A549 (cell line): ENCODE measurements around the gene SELENOW. TPM values are rescaled to one million over a fixed set of nuclear protein-coding genes. Genes with fewer than 3 reads are reported as not detected.

Experiments used
- ATAC-seq, 2 experiments: fragments of 200-7000 bp in 1 of 2; fragments of >200 bp in 1 of 2; cut with Nextera tagmentation in 1 of 2; cut with Tn5 transposase in 1 of 2; 3 replicates each; pipeline versions ENCODE4 v1.8.0 to v1.9.1; 2018 to 2020; ENCODE audit warnings: mild to moderate bottlenecking in 1 of 2, moderate library complexity in 1 of 2
- CTCF ChIA-PET: fragments of 300-600 bp; sonication (Branson Sonifier 250); formaldehyde crosslinking; extraction: SDS; loops from one replicate; lab custom pipeline; 2021; ENCODE audit warnings: antibody characterized with exemption, inconsistent platforms; lab: Yijun Ruan, JAX
- POLR2A ChIA-PET: fragments of 350-600 bp; formaldehyde crosslinking; extraction: SDS; loops from one replicate; lab custom pipeline; 2021; ENCODE audit warnings: antibody characterized with exemption, inconsistent platforms; lab: Yijun Ruan, JAX
- DNase-seq, 2 experiments: peaks; one replicate each; pipeline versions ENCODE4 v3.0.0 to v3.0.0-alpha.2; 2011 to 2016; ENCODE audit warnings: low read depth in 1 of 2, low spot score in 1 of 2
- FAIRE-seq: peaks from 2 replicates; lab custom pipeline; 2011; peaks lifted over from hg19 to GRCh38; lab: Jason Lieb, UNC
- H3K27ac ChIP-seq, 2 experiments: fragments of >200 bp; sonication (Bioruptor Twin); formaldehyde crosslinking; 3 replicates each; pipeline ENCODE4 v1.5.1; 2016 to 2017
- H3K4me1 ChIP-seq: fragments of >200 bp; sonication (Bioruptor Twin); formaldehyde crosslinking; 3 replicates; pipeline ENCODE4 v1.6.1; 2016
- H3K4me2 ChIP-seq: fragments of >200 bp; sonication (Bioruptor Twin); formaldehyde crosslinking; 3 replicates; pipeline ENCODE4 v1.6.1; 2016
- H3K4me3 ChIP-seq: fragments of >200 bp; sonication (Bioruptor Twin); formaldehyde crosslinking; 3 replicates; pipeline ENCODE4 v1.5.1; 2016
- H3K9me3 ChIP-seq: fragments of >200 bp; sonication (Bioruptor Twin); formaldehyde crosslinking; 3 replicates; pipeline ENCODE4 v1.6.1; 2016
- CHD2 ChIP-seq: fragments of 150-350 bp; IDR thresholded peaks from 2 replicates; pipeline ENCODE4 v1.6.1; 2014; ENCODE audit warnings: low read length; ENCODE audit not compliant: partially characterized antibody
- CHD4 ChIP-seq: fragments of 200-600 bp; sonication (generic); IDR thresholded peaks from 2 replicates; pipeline ENCODE4 v1.6.1; 2016; ENCODE audit warnings: antibody characterized with exemption, mild to moderate bottlenecking, borderline replicate concordance
- EHMT2 ChIP-seq: fragments of 200-600 bp; sonication (generic); IDR thresholded peaks from 2 replicates; pipeline ENCODE4 v1.6.1; 2016; ENCODE audit warnings: antibody characterized with exemption, low read depth, mild to moderate bottlenecking, moderate library complexity
- ESRRA ChIP-seq: fragments of 150-350 bp; IDR thresholded peaks from 2 replicates; pipeline ENCODE4 v1.6.1; 2014; ENCODE audit warnings: mild to moderate bottlenecking, low read length, borderline replicate concordance
- FOSB ChIP-seq: fragments of 250-450 bp; sonication (Bioruptor Pico); IDR thresholded peaks from 2 replicates; pipeline ENCODE4 v1.5.0; 2020; ENCODE audit warnings: mild to moderate bottlenecking, moderate library complexity
- HEYL ChIP-seq: fragments of 250-450 bp; sonication (Bioruptor Pico); IDR thresholded peaks from 2 replicates; pipeline ENCODE4 v1.8.0; 2021; ENCODE audit warnings: mild to moderate bottlenecking, moderate library complexity
- HMGXB4 ChIP-seq: fragments of 250-450 bp; sonication (Bioruptor Pico); IDR thresholded peaks from 2 replicates; pipeline ENCODE4 v1.5.0; 2021; ENCODE audit warnings: mild to moderate bottlenecking, moderate library complexity, borderline replicate concordance
- KDM5A ChIP-seq: fragments of 200-600 bp; sonication (generic); IDR thresholded peaks from 2 replicates; pipeline ENCODE4 v1.6.1; 2016; ENCODE audit warnings: antibody characterized with exemption, mild to moderate bottlenecking
- MAFK ChIP-seq: fragments of 450-650 bp; IDR thresholded peaks from 2 replicates; pipeline ENCODE4 v1.6.1; 2014; ENCODE audit not compliant: partially characterized antibody
- MAZ ChIP-seq: fragments of 150-350 bp; IDR thresholded peaks from 2 replicates; pipeline ENCODE4 v1.6.1; 2014; ENCODE audit warnings: antibody characterized with exemption, low read depth, low read length, borderline replicate concordance
- PBX3 ChIP-seq: IDR thresholded peaks from 2 replicates; pipeline ENCODE4 v1.6.1; 2012
- POLR2A ChIP-seq: IDR thresholded peaks from 2 replicates; pipeline ENCODE4 v1.6.1; 2012; ENCODE audit warnings: mild to moderate bottlenecking, low read length
- RAD21 ChIP-seq, 2 experiments: fragments of >200 bp in 1 of 2; sonication (Bioruptor Twin) in 1 of 2; formaldehyde crosslinking in 1 of 2; IDR thresholded peaks in 1 of 2; conservative IDR thresholded peaks in 1 of 2; 2 replicates in 1 of 2; 3 replicates in 1 of 2; pipeline ENCODE4 v1.6.1; 2012 to 2018; ENCODE audit warnings: inconsistent platforms in 1 of 2
- RARB ChIP-seq: fragments of 250-450 bp; sonication (Bioruptor Pico); IDR thresholded peaks from 2 replicates; pipeline ENCODE4 v1.8.0; 2021; ENCODE audit warnings: mild to moderate bottlenecking, moderate library complexity
- RCOR1 ChIP-seq: fragments of 150-350 bp; IDR thresholded peaks from 2 replicates; pipeline ENCODE4 v1.6.1; 2014; ENCODE audit warnings: antibody characterized with exemption, low read length, low read depth
- RFX5 ChIP-seq: fragments of 450-650 bp; IDR thresholded peaks from 2 replicates; pipeline ENCODE4 v1.7.1; 2014; ENCODE audit warnings: antibody characterized with exemption, mild to moderate bottlenecking, moderate library complexity
- RNF2 ChIP-seq: fragments of 200-600 bp; sonication (generic); IDR thresholded peaks from 2 replicates; pipeline ENCODE4 v1.6.1; 2016; ENCODE audit warnings: low read depth, mild to moderate bottlenecking, antibody characterized with exemption, moderate library complexity, borderline replicate concordance
- SREBF2 ChIP-seq: fragments of 450-650 bp; IDR thresholded peaks from 2 replicates; pipeline ENCODE4 v1.6.1; 2014; ENCODE audit warnings: mild to moderate bottlenecking, moderate library complexity
- TP53 ChIP-seq: fragments of 250-450 bp; sonication (Bioruptor Pico); IDR thresholded peaks from 2 replicates; pipeline ENCODE4 v1.5.0; 2021; ENCODE audit warnings: mild to moderate bottlenecking, moderate library complexity
- ZC3H11A ChIP-seq: fragments of 450-650 bp; IDR thresholded peaks from 2 replicates; pipeline ENCODE4 v1.6.1; 2014; ENCODE audit warnings: antibody characterized with exemption, mild to moderate bottlenecking
- WGBS: methylation state at CpG from one replicate; pipeline ENCODE4 v1.1.6; 2017; ENCODE audit errors: missing lambda C conversion rate; 5-methylcytosine and 5-hydroxymethylcytosine counted together
- polyA plus RNA-seq, 4 experiments: library from polyadenylated mRNA; depleted of rRNA in 3 of 4; stranded (reverse); fragments of >200 nt; fragmentation: RNase III in 1 of 4; extraction: RNeasy Plus Mini Kit Qiagen cat#74134 plus additional on column Dnase treatment in 1 of 4; gene quantifications; 2 replicates in 3 of 4; 3 replicates in 1 of 4; pipeline ENCODE4 v1.2.3, GENCODE V29; 2011 to 2017
- TF ChIP-seq, protein P1 (sequence below): IDR thresholded peaks from 2 replicates; pipeline ENCODE4 v1.6.1; 2012
- TF ChIP-seq, protein P2 (sequence below): fragments of >200 bp; sonication (Bioruptor Twin); formaldehyde crosslinking; IDR thresholded peaks from 3 replicates; pipeline ENCODE4 v1.5.1; 2016

SELENOW gene
- polyA plus RNA-seq, 2 of the 4 experiments (the other 2 are of a cell fraction), result 114 to 155 TPM

- FAIRE-seq (no peak), DNase-seq (no peak), ATAC-seq (0 out of 6 replicates have a peak, but pooled peaks of 1 of the 2 experiments have one; percentile 3)
- Histone ChIP-seq H3K4me2 (no peak overlapping the region), H3K27ac (no peak overlapping the region), H3K4me1 (peaks cover 10% of the 10 kb centered on the region), H3K9me3 (no peaks in the 10 kb centered on the region), H3K4me3 (no peak overlapping the region)
- TF ChIP-seq, protein P1, sequence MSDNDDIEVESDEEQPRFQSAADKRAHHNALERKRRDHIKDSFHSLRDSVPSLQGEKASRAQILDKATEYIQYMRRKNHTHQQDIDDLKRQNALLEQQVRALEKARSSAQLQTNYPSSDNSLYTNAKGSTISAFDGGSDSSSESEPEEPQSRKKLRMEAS, result no peak
- no peak for TF ChIP-seq ESRRA
- TF ChIP-seq RFX5, result no peak
- TF ChIP-seq MAFK, result no peak
- no peak for TF ChIP-seq SREBF2
- TF ChIP-seq EHMT2, result no peak
- 91% methylated on average over 16 of the region's 18 CpGs for WGBS
- ChIA-PET POLR2A (interaction anchor here (0.9 to 1.3 kb wide), 2 partner anchors 7 to 9 kb away, joined by 3 read pairs; no protein-coding TSS in a partner anchor), CTCF (interaction anchor here (1.2 to 42.0 kb wide), 6 partner anchors 7 to 323 kb away, joined by 3 to 1389 read pairs (median 6); partner anchors contain the start of gene EHD2)
Observed at GRCh38 chr19:47750752-47751151, 27.8 kb upstream of the SELENOW start.

DNA sequence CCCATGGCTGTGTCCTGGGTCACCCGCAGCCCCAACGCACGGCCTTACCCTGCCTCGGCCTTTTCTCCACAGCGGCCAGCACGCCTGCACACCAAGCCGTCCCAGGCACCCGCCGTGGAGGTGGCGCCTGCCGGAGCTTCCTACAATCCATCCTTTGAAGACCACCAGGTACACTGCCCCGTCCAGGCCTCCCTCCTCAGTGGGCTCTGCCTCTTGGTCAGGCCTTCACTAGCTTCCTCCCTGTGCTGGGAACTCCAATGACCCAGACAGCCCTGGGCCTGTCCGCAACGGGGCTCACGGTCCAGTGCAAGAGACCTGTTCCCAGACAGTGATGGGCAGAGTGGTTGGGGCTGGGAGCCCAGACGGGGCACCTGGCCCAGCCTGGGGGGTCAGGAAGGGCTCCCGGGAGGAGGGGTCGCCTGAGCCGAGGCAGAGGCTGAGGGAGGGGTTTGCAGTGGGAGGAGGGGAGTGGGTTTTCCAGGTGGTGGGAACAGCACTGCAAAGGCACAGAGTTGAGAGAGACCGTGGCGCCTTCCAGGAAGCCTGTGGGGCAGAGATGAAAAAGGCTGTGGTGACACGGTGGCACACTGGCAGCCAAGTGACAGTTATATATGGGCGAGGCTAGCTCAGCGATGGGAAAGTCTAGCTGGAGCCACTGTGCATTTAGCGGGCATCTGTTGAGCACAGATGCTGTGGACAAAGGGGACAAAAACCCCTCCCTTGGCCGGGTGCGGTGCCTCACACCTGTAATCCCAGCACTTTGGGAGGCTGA lies 25.9 kb upstream of the SELENOW start:
- ATAC-seq, result no peak
- no peaks in the 10 kb centered on the region; the same call in 2 of the 3 replicates for H3K4me1 ChIP-seq
- no peak for DNase-seq
- no peak for FAIRE-seq
- ChIA-PET CTCF (interaction anchor here (0.6 to 42.0 kb wide), 11 partner anchors 8 to 618 kb away, joined by 3 to 1389 read pairs (median 5); partner anchors contain the start of gene EHD2), POLR2A (interaction anchor here (1.4 kb wide), 1 partner anchor 11 kb away, joined by 3 read pairs; no protein-coding TSS in a partner anchor)
- no peak overlapping the region for H3K27ac ChIP-seq
- H3K9me3 ChIP-seq, result no peaks in the 10 kb centered on the region
- no peak overlapping the region for H3K4me3 ChIP-seq
- no peak overlapping the region for H3K4me2 ChIP-seq
- TF ChIP-seq KDM5A (no peak), ESRRA (no peak), ZC3H11A (no peak), CHD4 (no peak), RAD21 (conservative IDR thresholded peaks at IDR 0.05 in 1 of 2, IDR thresholded peaks at IDR 0.05 in 1 of 2) (no peak), TP53 (CRISPR knock-in tag) (no peak), HMGXB4 (CRISPR knock-in tag) (no peak), RNF2 (no peak)
- 95% methylated on average over 27 of the region's 27 CpGs for WGBS

- 94% methylated on average over 34 of the region's 37 CpGs for WGBS
- no peak for TF ChIP-seq POLR2A
- TF ChIP-seq KDM5A, result no peak
- no peak for TF ChIP-seq CHD4
- no peak for TF ChIP-seq FOSB (CRISPR knock-in tag)
- no peak for TF ChIP-seq CHD2
- no peak for TF ChIP-seq RAD21 (conservative IDR thresholded peaks at IDR 0.05 in 1 of 2, IDR thresholded peaks at IDR 0.05 in 1 of 2)
- no peak for TF ChIP-seq RARB
- TF ChIP-seq, protein P2, sequence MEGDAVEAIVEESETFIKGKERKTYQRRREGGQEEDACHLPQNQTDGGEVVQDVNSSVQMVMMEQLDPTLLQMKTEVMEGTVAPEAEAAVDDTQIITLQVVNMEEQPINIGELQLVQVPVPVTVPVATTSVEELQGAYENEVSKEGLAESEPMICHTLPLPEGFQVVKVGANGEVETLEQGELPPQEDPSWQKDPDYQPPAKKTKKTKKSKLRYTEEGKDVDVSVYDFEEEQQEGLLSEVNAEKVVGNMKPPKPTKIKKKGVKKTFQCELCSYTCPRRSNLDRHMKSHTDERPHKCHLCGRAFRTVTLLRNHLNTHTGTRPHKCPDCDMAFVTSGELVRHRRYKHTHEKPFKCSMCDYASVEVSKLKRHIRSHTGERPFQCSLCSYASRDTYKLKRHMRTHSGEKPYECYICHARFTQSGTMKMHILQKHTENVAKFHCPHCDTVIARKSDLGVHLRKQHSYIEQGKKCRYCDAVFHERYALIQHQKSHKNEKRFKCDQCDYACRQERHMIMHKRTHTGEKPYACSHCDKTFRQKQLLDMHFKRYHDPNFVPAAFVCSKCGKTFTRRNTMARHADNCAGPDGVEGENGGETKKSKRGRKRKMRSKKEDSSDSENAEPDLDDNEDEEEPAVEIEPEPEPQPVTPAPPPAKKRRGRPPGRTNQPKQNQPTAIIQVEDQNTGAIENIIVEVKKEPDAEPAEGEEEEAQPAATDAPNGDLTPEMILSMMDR, result no peak
- no peak for TF ChIP-seq MAZ
- TF ChIP-seq HEYL (CRISPR knock-in tag), result no peak
- no peak for TF ChIP-seq RNF2
- TF ChIP-seq RCOR1, result no peak
- no peak for TF ChIP-seq PBX3
- ChIA-PET CTCF (interaction anchor here (0.9 to 42.0 kb wide), 6 partner anchors 11 to 318 kb away, joined by 3 to 1389 read pairs (median 10); partner anchors contain the start of gene EHD2), POLR2A (interaction anchor here (1.3 kb wide), 1 partner anchor 10 kb away, joined by 3 read pairs; no protein-coding TSS in a partner anchor)
- Histone ChIP-seq H3K27ac (no peak overlapping the region), H3K4me3 (no peak overlapping the region), H3K4me1 (no peaks in the 10 kb centered on the region; the same call in 2 of the 3 replicates), H3K9me3 (no peaks in the 10 kb centered on the region), H3K4me2 (no peak overlapping the region)
- no peak for FAIRE-seq
- ATAC-seq, result peak; percentile 3 to 4; a peak in 3 of 6 replicates
- no peak for DNase-seq
Observed at GRCh38 chr19:47754206-47755064, 24.1 kb upstream of the SELENOW start.
